NCI-H1048 (cell line): ENCODE measurements around the gene CCT6B.
"Not testable (repeated sequence)": the region's sequence is repeated elsewhere in the genome, so short reads cannot be mapped to it uniquely, and the experiment has no call there.

Experiments
- DNase-seq: peaks from one replicate; lab custom pipeline; 2025; lab: John Stamatoyannopoulos, UW

CCT6B gene

DNA sequence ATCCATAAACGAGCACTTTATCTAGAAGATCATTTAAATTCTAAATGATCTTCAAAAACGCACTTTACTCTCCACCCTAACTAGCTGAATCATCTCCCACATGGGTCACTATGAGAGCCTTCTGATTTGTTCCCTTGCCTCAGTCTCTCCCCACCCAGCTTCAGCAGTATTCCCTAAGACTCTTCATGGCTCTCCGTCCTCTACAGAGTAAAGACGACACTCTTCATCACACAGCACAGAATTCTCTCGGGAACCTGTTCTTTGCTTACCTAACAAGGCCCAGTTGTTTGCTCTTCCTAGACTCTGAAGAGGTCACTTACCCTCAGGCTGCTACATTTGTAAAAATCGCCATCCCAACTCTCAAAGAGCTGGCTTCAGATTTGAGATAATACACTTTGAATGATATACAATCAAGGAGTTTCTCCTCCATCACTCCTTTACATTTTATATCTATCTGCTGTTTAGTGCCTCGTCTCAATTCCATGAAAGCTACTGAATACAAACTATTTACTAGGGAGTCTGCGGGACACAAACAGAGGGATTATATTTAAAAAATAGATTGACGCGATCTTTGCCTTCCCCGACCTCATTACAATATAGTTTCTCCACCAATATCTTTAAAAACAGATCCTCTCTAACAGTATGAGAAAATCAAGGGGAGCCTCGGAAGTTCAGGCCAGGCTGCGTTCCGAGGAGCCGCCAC, 18.5 kb upstream of the CCT6B start:
- DNase-seq = no peak

DNA sequence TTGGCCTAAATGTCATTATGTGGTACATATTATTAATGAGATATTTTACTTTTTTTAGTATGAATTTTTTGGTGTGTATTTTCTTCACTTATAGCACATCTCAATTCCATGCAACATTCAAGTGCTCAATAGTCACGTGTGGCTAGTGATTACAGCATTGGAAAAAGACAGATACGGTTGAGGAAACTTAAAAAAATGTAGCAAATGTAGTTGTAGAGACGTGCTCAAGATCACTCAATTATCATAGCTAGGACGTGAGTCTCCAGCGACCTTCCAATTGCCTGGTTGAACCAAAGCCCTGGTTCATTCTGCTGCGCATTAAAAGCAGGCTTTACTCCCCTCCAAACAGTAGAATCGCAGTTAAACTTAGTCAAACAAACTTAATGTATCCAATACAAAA, 17.9 kb upstream of the CCT6B start:
- no peak for DNase-seq

DNA sequence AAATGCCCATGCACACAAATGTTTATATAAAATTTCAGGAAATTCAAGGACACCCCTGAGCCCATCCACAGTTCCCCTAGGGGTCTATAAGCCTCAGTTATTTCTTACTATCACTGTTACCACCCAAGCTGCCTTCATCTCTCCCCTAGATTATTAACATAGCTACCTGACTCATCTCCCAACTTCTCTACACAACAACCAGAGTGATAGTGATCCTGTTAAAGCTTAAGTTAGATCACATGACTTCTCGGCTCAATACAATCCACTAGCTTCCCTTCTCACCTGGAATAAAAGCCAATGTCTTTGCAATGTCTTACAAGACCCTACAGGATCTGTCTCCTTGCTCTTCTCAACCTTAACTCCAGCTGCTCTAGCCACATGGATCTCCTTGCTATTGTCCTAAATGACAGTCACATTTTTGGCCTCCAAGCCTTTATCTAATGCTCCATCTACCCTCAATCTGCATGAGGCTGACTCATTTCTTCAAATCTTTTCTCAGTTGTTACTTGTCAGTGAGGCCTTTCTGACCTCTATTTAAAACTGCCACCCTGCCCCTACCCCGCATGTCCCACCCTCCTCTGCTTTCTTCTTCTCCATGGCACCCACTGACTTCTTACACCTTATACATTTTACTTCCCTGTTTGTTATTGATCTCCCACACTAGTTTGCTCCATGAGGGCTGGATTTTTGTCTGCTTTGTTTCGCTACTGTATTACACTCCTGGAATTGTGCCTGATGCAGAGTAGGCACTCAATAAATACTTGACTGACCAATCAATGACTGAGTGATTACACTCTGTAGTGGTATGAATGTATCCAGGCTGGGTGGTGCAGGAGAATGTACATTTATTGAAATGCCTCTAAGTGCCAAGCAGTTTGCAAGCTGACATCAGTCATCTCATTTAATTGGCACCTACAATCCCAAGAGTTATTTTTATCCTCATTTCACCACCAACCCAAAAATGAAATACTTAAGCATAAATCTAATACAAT, 13.8 kb upstream of the CCT6B start:
- DNase-seq = no peak

DNA sequence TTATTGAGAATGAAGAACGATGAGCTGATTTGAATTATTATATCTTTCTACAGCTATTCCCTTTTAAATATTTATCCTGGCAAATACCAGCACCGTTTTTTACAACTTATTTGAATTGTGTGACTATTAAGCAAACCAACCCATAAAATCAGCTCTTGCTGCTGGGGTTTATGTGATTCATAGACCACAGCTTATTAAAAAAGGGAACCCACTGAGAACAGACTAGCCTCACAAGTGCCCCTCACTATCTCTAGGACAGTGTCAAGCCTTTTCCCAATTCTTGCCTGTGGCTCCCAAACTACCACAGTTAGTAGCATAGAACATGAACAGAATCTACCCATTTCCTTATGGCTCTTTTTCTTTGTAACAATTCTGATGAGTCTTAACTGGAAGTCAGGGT, 12.9 kb upstream of the CCT6B start:
- no peak for DNase-seq

DNA sequence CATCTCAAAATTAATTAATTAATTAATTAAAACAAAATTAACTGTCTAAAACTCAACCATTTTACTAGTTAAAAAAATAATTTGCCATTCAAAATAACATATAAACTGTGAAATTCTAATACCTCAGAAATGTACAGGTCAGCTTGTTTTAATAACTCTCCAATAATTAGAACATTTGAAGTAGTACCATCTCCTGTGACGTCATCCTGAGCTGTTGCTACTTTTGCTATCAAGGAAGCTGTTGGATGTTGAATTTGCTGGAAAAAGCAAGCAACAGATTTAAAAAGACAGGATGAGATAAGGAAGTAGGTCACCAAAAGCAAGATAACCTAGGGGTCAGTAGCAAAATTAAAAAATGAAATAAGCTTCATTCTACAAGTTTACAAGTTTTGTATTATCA, 2.8 kb downstream of the CCT6B start:
- DNase-seq = no peak

DNA sequence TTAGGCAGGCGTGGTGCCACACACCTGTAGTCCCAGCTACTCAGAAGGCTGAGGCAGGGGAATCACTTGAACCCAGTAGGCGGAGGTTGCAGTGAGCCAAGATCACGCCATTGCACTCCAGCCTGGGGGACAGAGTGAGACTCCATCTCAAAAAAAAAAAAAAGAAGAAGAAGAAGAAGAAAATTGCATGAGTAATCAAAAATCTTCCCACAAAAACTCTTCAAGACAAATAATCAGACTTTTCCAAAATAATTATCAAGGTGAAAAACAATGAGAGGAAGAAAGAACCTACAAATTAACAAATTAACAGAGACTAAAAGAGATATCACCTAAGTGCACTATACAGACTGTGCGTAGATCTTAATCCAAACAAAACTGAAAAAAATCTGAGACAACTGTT, 10.5 kb downstream of the CCT6B start:
- not testable (repeated sequence) for DNase-seq

DNA sequence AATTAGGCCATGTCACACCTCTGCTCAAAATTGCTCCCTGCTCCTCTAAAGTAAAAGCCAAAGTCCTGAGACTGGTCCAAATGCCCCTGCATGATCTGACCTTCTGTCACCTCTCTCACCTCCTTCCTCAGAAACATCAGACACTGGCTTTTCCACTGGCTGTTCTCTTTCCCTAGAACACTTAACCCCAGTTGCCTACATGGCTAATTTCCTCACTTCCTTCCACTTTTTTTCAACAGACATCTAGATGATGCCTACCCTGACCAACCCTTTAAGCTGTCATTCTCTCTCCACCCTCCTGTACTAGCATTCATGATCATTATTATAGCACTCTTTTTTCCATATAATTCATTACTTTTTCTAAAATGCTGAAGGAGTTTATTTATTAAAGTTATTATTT, 31.0 kb downstream of the CCT6B start:
- DNase-seq = no peak

DNA sequence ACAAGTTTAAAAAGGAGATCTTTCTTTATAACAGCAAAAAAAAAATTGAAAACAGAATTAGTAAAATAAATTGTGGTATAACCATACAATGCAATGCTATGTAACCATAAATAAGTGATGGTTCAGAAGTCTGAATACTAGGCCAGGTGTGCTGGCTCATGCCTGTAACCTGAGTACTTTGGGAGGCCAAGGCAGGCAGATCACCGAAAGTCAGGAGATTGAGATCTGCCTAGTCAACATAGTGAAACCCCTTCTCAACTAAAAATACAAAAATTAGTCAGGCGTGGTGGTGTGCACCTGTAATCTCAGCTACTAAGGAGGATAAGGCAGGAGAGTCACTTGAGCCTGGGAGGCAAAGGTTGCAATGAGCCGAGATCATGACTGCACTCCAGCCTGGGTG, 34.6 kb downstream of the CCT6B start:
- no peak for DNase-seq

DNA sequence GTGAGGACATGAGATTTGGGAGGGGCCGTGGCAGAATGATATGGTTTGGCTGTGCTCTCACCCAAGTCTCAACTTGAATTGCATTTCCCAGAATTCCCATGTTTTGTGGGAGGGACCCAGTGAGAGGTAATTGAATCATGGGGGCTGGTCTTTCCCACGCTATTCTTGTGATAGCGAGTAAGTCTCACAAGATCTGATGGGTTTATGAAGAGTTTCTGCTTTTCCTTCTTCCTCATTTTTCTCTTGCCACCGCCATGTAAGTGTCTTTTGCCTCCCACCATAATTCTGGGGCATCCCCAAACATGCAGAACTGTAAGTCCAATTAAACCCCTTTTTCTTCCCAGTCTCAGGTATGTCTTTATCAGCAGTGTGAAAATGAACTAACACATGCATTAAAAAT, 40.6 kb downstream of the CCT6B start:
- DNase-seq = no peak

DNA sequence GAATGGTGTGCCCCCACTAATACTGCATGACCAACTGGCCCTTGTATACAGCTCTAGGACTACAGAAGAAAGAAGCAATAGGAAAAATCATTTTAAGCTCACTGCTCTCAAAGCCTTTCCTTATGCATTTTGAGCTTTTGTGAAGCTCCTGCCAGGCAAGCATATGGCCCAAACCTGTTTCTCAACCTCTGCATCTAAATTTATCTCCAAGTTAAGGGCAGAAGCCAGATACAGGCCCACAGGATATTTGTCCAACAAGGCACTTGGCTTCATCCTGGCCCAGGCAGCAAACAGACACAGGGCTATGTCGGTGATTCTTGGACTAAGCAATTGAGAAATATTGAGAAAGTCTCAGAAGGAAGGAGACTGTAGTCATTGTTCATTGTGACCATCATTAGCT, 43.9 kb downstream of the CCT6B start:
- DNase-seq = no peak

DNA sequence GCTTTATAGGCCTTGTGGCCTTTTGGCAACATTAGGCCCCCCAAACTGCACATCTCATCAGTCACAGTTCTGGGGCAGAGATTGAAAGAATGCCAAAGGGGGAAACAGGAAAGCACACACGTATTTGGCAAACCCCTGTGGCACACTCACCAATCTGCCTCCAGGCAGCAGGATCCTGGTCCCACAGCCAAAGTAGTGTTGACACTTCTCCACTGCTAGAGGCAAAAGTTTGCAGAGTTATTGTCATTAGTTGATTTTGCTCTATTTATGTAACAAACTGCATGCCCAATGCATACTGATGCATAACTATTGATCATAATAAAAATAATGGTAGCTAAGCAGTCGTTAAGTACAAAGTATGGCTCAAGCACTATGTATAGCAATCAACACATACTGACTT, 45.1 kb downstream of the CCT6B start:
- DNase-seq = no peak

DNA sequence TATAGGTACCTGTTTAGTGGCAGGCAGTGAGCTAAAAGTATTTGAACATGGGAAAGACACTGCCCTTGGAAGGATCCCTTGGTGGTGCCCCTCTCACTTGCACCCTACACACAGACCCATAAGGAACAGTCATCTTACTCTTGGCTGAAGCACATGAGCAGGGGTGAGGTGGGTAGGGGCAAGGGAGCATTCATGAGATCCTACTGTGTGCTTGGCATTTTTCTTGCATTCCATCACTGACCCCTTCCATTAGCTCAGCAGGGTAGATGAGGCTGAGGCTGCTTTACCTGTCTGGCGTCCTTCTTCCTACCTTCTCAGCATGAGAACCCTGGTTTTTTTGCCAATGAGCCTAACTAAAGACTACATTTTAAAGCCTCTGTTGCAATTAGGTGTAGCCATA, 48.3 kb downstream of the CCT6B start:
- no peak for DNase-seq

DNA sequence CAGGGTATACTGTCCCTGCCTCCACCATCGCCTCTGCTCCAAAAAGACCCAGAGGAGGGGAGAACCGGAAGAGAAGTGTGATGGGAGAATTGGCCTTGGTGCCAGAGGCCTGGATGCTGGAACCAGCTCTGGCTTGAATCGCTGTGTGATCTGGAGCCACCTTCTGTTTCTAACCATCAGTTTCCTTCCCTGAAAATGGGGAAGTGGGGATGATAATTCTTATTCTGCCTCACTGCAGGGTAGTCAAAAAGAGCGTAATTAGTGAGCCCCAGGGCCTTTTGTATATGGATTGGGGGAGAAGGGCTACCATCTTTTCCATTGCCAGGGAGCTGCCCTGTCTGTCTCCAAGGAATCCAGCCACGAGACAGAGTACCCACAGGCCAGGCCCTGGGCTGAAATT, 52.2 kb downstream of the CCT6B start:
- DNase-seq = no peak

DNA sequence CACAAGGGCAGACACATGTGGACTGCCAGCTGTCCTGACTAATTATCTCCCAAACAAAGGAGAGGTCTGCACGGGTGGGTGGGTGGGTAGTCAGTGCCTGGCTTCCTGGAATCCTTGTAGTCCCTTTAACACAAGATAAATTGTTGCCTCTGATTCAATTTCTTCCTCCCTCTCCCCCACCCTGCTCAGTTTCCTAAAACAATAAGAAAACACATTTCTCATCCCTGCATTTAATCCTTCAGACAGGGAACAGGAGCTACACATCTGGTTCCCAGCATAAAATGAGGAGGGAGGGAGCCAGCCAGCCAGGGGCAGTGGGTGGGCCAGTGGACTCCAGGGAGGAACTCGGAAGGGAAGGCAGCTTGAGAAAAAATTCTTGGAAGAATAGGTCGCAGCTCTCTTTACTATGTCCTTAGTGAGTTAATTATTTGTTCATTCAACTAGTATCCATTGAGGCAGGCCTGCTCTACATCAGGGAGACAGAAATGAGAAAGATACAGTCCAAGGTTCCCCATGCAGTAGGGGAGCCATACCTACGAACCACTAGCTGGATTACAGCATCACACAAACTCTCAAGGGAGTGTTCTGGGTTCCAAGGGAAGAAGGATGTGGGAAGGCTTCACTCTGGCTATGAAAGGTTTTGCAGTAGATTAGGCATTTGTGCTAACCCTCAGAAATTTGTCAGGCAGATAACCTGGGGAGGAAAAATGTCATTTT, 58.3 kb downstream of the CCT6B start:
- no peak for DNase-seq

DNA sequence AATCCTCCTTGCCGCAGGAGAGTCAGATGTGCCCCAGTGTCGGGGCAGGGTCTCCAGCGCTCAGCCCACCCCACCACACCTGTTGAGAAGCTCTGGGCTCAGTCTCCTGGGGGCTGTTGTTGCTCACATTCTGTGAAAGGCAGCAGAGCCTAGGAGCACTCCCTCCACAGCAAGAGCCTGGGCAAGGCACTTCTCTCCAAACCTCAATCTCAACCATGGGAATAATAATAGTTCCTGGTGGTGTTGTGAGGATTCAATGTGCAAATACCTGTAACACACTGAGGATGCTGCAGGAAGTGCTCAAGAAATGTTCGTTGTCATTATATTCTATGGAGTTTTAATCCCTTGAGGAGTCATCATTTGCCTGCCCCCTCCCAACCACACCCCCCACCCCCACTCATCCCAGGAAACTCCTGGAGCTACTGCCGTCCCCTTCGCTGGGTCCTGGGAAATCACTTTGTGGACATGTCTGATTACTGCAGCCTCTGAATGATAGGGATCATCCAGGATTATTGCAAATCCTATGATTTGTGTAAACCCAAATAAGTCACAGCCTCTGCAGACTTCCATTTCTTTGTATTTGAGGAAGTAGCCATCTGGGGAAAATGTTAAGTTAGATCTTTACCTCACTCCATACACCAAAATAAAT, 61.5 kb downstream of the CCT6B start:
- no peak for DNase-seq

DNA sequence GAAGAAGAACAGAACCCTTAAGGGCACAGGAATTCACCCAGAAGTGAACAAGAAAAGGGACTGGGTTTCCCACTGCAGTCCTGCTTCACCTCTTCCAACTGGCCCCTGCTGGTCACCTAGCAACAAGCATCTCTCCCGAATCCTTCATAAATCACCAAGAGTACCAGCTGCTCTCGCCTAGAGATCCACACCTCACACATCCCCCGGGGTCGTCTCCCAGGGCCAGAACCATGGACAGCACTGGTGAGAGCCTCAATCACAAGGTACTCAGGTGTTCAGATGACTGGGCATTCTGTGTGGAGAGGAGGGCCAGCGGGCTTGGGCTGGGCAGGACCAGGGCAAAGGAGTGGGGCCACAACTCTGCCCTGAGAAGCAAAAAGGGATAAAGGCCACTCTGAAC, 65.9 kb downstream of the CCT6B start:
- no peak for DNase-seq

DNA sequence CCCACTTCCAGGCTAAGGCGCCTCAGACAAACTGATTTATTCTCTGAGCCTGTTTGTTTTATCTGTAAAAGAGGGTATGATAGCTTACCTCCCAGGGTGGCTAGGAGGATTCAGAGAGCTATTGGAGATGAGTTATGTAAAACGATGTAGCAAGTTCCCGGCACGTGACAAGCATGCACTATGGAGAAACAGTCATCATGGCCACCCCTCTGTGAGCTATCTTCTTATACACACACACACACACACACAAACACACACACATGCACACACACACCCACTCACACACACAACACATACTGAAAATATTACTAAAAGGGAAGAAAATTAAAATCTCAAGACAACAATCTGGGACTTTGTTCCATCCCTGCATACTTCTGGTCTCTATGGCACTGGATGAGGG, 66.3 kb downstream of the CCT6B start:
- DNase-seq = no peak

DNA sequence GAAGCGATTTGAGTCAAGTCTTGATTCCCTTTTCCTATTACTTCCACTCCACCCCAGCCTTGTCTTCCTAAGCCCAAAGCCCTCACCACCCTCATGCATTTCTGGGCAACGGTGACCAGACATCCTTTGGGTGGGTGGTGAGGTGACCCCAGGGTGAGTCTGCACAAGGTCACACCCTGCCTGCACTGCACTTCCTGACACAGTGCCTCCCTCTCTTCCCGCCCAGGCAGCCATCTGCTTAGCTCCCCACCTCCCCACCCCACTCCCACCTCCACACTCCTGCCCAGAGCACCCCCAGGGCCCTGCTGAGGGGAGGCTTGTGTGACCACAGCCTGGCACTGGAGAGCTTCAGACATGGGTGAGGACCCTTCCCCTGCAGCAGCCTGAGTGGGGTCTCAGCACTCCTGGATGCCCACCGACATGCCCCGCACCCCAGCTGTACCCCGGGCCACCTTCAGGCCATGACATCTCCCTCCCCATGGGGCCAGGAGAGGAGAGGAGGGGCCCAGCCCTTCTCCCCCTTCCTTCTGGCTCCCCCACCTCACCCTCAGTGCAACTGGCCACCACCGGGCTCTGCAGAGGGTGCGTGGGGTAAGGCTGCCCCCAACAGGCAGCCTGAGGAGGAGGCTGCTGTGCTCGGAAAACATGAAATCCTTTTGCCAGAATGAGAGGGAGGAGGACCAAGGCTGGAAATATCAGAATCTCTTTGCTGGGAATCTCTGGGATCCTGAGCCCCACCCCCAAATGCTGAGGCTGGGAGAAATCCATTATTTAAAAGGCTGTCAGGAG, 68.6 kb downstream of the CCT6B start:
- no peak for DNase-seq

DNA sequence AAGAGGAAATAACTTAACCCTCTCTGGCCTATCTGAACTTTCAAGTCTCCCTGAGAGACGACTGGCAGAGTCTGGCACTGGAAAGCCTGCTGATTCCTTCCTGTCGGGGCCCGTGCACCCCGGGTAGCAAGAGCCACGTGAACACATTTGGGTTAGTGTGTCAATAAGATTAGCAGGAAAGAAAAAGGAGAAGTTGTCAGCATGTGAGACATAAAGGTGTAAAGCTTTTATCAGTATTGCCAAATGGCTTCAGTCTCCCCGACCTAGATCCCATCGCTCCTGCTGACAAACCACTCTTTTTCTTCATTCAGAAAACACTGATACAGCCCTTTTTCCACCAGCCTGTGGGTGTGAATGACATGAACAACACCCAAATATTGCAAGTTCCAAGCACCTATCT, 74.4 kb downstream of the CCT6B start:
- DNase-seq = no peak

DNA sequence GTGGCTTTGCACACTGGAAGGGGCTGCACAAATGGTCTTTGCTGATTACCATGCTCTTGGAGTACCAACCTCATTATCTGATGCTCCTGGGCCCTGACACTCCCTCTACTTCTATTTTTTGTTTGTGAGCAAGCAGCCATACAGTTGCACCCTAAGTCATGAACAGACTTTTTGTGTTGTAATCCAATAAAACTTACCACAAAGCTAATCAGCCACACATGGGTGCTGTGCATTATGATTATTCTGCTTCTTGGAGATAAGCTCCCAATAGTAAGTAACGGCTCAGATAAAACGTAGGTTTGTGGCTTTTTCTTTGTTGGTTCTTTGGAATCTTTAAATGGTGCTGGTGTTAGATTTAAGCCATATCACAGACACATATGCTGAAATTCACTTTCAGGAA, 76.2 kb downstream of the CCT6B start:
- no peak for DNase-seq

DNA sequence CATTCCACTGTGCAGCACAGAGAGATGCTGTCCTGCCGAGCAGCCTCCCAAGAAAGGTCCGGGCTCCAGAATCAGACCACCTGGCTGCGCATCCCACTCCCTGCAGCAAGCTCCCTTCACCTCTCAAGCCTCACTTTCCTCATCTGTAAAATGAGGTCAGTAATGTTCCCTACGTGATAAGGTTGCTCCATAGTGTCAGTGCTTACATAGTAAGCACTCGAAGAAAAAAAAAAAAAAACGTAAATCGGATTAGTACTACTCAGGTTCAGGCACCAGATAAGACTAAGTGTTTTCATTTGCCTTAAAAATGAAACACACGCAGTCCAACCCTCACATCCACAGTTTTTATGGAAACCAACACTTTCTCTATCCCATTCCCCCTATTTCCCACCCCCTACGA, 76.7 kb downstream of the CCT6B start:
- no peak for DNase-seq
